H9 (cell line): ENCODE results near the gene CFAP119. TPM values are rescaled to one million over a fixed set of nuclear protein-coding genes. Genes with fewer than 3 reads are reported as not detected.

Source experiments
- DNase-seq: peaks from one replicate; pipeline ENCODE4 v3.0.0-alpha.2; 2017
- H2AFZ ChIP-seq: one replicate; pipeline ENCODE4 v1.6.1; 2013; ENCODE audit warnings: mild to moderate bottlenecking, low read length, control low read depth, moderate library complexity
- H2AK5ac ChIP-seq: 2 replicates; pipeline ENCODE4 v1.6.1; 2013; ENCODE audit warnings: low read length, control low read depth, mixed read lengths; ENCODE audit not compliant: insufficient read length
- H2BK120ac ChIP-seq: one replicate; pipeline ENCODE4 v1.6.1; 2013; ENCODE audit warnings: low read depth, mild to moderate bottlenecking, low read length, control low read depth, inconsistent platforms; ENCODE audit not compliant: poor library complexity, severe bottlenecking
- H2BK12ac ChIP-seq: 2 replicates; pipeline ENCODE4 v1.6.1; 2013; ENCODE audit warnings: low read length, control low read depth, mixed read lengths, low read depth; ENCODE audit not compliant: insufficient read length
- H2BK15ac ChIP-seq: 2 replicates; pipeline ENCODE4 v1.6.1; 2013; ENCODE audit warnings: low read depth, low read length, control low read depth
- H2BK20ac ChIP-seq: one replicate; pipeline ENCODE4 v1.6.1; 2013; ENCODE audit warnings: low read depth, mild to moderate bottlenecking, low read length, control low read depth, inconsistent platforms; ENCODE audit not compliant: poor library complexity, severe bottlenecking
- H2BK5ac ChIP-seq: 2 replicates; pipeline ENCODE4 v1.6.1; 2013; ENCODE audit warnings: low read length, control low read depth, mixed read lengths; ENCODE audit not compliant: insufficient read length
- H3K14ac ChIP-seq: 2 replicates; pipeline ENCODE4 v1.6.1; 2013; ENCODE audit warnings: low read length, control low read depth; ENCODE audit not compliant: insufficient read depth
- H3K18ac ChIP-seq: 2 replicates; pipeline ENCODE4 v1.6.1; 2013; ENCODE audit warnings: low read depth, mild to moderate bottlenecking, mixed read lengths, low read length, control low read depth; ENCODE audit not compliant: insufficient read length
- H3K23ac ChIP-seq: 2 replicates; pipeline ENCODE4 v1.6.1; 2013; ENCODE audit warnings: low read length, control low read depth, mixed read lengths, low read depth; ENCODE audit not compliant: insufficient read length
- H3K23me2 ChIP-seq: 2 replicates; pipeline ENCODE4 v1.6.1; 2013; ENCODE audit warnings: low read depth, mild to moderate bottlenecking, mixed read lengths, low read length, control low read depth; ENCODE audit not compliant: insufficient read length, poor library complexity, severe bottlenecking
- H3K27ac ChIP-seq: 2 replicates; pipeline ENCODE4 v1.5.1; 2013; ENCODE audit warnings: low read length, control low read depth, mixed read lengths, low read depth; ENCODE audit not compliant: insufficient read length
- H3K27me3 ChIP-seq: 2 replicates; pipeline ENCODE4 v1.6.1; 2013; ENCODE audit warnings: low read length, control low read depth, inconsistent platforms; ENCODE audit not compliant: insufficient read depth
- H3K4ac ChIP-seq: 2 replicates; pipeline ENCODE4 v1.6.1; 2013; ENCODE audit warnings: low read depth, mild to moderate bottlenecking, control low read depth, inconsistent platforms, low read length, moderate library complexity
- H3K4me1 ChIP-seq: 2 replicates; pipeline ENCODE4 v1.6.1; 2013; ENCODE audit warnings: low read length, control low read depth, inconsistent platforms; ENCODE audit not compliant: insufficient read depth
- H3K4me2 ChIP-seq: 2 replicates; pipeline ENCODE4 v1.6.1; 2013; ENCODE audit warnings: low read length, control low read depth, mixed read lengths; ENCODE audit not compliant: insufficient read length, insufficient read depth
- H3K56ac ChIP-seq: 2 replicates; pipeline ENCODE4 v1.6.1; 2013; ENCODE audit warnings: low read depth, mild to moderate bottlenecking, mixed read lengths, low read length, control low read depth; ENCODE audit not compliant: insufficient read length
- H3K79me1 ChIP-seq: 2 replicates; pipeline ENCODE4 v1.6.1; 2013; ENCODE audit warnings: low read depth, mild to moderate bottlenecking, moderate library complexity, low read length, control low read depth, inconsistent platforms; ENCODE audit not compliant: insufficient read depth, poor library complexity, severe bottlenecking
- H3K79me2 ChIP-seq: 2 replicates; pipeline ENCODE4 v1.6.1; 2013; ENCODE audit warnings: low read length, control low read depth, inconsistent platforms; ENCODE audit not compliant: insufficient read depth
- H3K9ac ChIP-seq: 2 replicates; pipeline ENCODE4 v1.6.1; 2013; ENCODE audit warnings: low read length, control low read depth, mixed read lengths; ENCODE audit not compliant: insufficient read length; ENCODE audit errors: extremely low read depth
- H3K9me3 ChIP-seq: one replicate; pipeline ENCODE4 v1.6.1; 2013; ENCODE audit warnings: low read depth, low read length, inconsistent platforms; ENCODE audit not compliant: control insufficient read depth
- H3T11ph ChIP-seq: one replicate; pipeline ENCODE4 v1.6.1; 2013; ENCODE audit warnings: mild to moderate bottlenecking, low read length, control low read depth, inconsistent platforms
- H4K20me1 ChIP-seq: one replicate; pipeline ENCODE4 v1.6.1; 2013; ENCODE audit not compliant: control insufficient read depth, insufficient read length, insufficient read depth
- H4K5ac ChIP-seq: 2 replicates; pipeline ENCODE4 v1.6.1; 2013; ENCODE audit warnings: low read depth, mild to moderate bottlenecking, mixed read lengths, low read length, control low read depth; ENCODE audit not compliant: insufficient read length
- H4K8ac ChIP-seq: replicated peaks from 2 replicates; pipeline ENCODE4 v1.6.1; 2013; ENCODE audit warnings: low read length, control low read depth, mixed read lengths, low read depth; ENCODE audit not compliant: insufficient read length
- H4K91ac ChIP-seq: 2 replicates; pipeline ENCODE4 v1.6.1; 2013; ENCODE audit warnings: low read depth, mild to moderate bottlenecking, moderate library complexity, mixed read lengths, low read length, control low read depth; ENCODE audit not compliant: insufficient read length
- H3K27ac Mint-ChIP-seq, 3 experiments: 2 replicates in 2 of 3; 3 replicates in 1 of 3; pipeline ENCODE4 v1.8.0; 2020 to 2021; ENCODE audit warnings: mixed read lengths in 3 of 3, mild to moderate bottlenecking in 1 of 3, moderate library complexity in 1 of 3
- H3K27me3 Mint-ChIP-seq: 2 replicates; pipeline ENCODE4 v1.8.0; 2021; ENCODE audit warnings: low read depth, mild to moderate bottlenecking, moderate library complexity, mixed read lengths
- H3K36me3 Mint-ChIP-seq, 3 experiments: 2 replicates in 2 of 3; 3 replicates in 1 of 3; pipeline ENCODE4 v1.8.0; 2020 to 2021; ENCODE audit warnings: low read depth in 3 of 3, mixed read lengths in 3 of 3; ENCODE audit not compliant: insufficient read depth in 1 of 3
- H3K4me1 Mint-ChIP-seq, 2 experiments: 2 replicates each; pipeline ENCODE4 v1.8.0; 2020; ENCODE audit warnings: mixed read lengths in 2 of 2
- H3K4me3 Mint-ChIP-seq, 2 experiments: 2 replicates in 1 of 2; 3 replicates in 1 of 2; pipeline ENCODE4 v1.8.0; 2020 to 2021; ENCODE audit warnings: mild to moderate bottlenecking in 2 of 2, mixed read lengths in 2 of 2, moderate library complexity in 1 of 2
- H3K9me3 Mint-ChIP-seq, 2 experiments: 2 replicates in 1 of 2; 3 replicates in 1 of 2; pipeline ENCODE4 v1.8.0; 2020; ENCODE audit warnings: mild to moderate bottlenecking in 2 of 2, mixed read lengths in 2 of 2, moderate library complexity in 1 of 2
- CTCF ChIP-seq: fragments of 200-600 bp; sonication (generic); conservative IDR thresholded peaks from 3 replicates; pipeline ENCODE4 v1.8.0; 2021; ENCODE audit warnings: antibody characterized with exemption, mild to moderate bottlenecking
- WGBS: extraction: QIAGEN DNeasy Blood & Tissue Kit; methylation state at CpG from one replicate; pipeline ENCODE4 v1.1.7; 2013; ENCODE audit warnings: missing lambda C conversion rate, low lambda C conversion rate, mixed read lengths; ENCODE audit not compliant: insufficient read length; ENCODE audit errors: extremely low coverage; 5-methylcytosine and 5-hydroxymethylcytosine counted together
- total RNA-seq: library from RNA; stranded (reverse); gene quantifications from 2 replicates; pipeline ENCODE4 v1.2.1, GENCODE V29; 2021

CFAP119 gene
- total RNA-seq, 1 experiment from 2014 or later, result 5.4 TPM

GRCh38 chr16:30744183-30744582 lies 17.7 kb downstream of the CFAP119 start:
- no peak overlapping the region for H3K56ac ChIP-seq
- H3K27me3 Mint-ChIP-seq, result no peaks in the 10 kb centered on the region
- no peak overlapping the region for H3K4me2 ChIP-seq
- no peak overlapping the region for H3K23ac ChIP-seq
- no peak overlapping the region for H2BK12ac ChIP-seq
- H3K27me3 ChIP-seq, result no peaks in the 10 kb centered on the region
- H4K20me1 ChIP-seq, result no peaks in the 10 kb centered on the region
- H4K8ac ChIP-seq, result no peak overlapping the region
- H3K4me3 Mint-ChIP-seq, result no peak overlapping the region
- peaks cover 12 to 28% of the 10 kb centered on the region in 2 experiments for H3K4me1 Mint-ChIP-seq
- no peaks in the 10 kb centered on the region for H3K79me2 ChIP-seq
- no peak for TF ChIP-seq CTCF
- H3T11ph ChIP-seq, result no peak overlapping the region
- no peak overlapping the region for H3K9ac ChIP-seq
- H4K91ac ChIP-seq, result no peak overlapping the region
- peaks cover 0 to 1% of the 10 kb centered on the region in 2 experiments; a peak in 1 of 5 replicates for H3K9me3 Mint-ChIP-seq
- H3K14ac ChIP-seq, result no peak overlapping the region
- no peak for DNase-seq
- no peak overlapping the region for H3K27ac Mint-ChIP-seq
- no peak overlapping the region for H2AK5ac ChIP-seq
- H3K23me2 ChIP-seq, result peaks cover 5% of the 10 kb centered on the region
- no peak overlapping the region for H2BK5ac ChIP-seq
- peaks cover 0 to 41% (median 21%) of the 10 kb centered on the region in 3 experiments; a peak in 5 of 7 replicates for H3K36me3 Mint-ChIP-seq
- no peak overlapping the region for H2BK20ac ChIP-seq
- H4K5ac ChIP-seq, result no peak overlapping the region
- H3K27ac ChIP-seq, result no peak overlapping the region
- no peak overlapping the region for H2BK15ac ChIP-seq
- H2BK120ac ChIP-seq, result no peak overlapping the region
- H3K9me3 ChIP-seq, result no peaks in the 10 kb centered on the region
- no peaks in the 10 kb centered on the region for H3K79me1 ChIP-seq
- no peak overlapping the region for H3K18ac ChIP-seq
- H3K4ac ChIP-seq, result no peak overlapping the region
- no peak overlapping the region for H2AFZ ChIP-seq
- WGBS, result no CpG with 5 or more reads among the region's 2 CpGs
- no peaks in the 10 kb centered on the region for H3K4me1 ChIP-seq
